ENCODE results near the gene PLA2G4D. TPM values are rescaled to one million over a fixed set of nuclear protein-coding genes. Genes with fewer than 3 reads are reported as not detected.

PLA2G4D gene
- total and polyA plus RNA-seq, 2 donors (not counting 3 experiments of a cell fraction or from before 2014, with no cell fraction given): not detected

GRCh38 chr15:42036112-42036905, 58.1 kb downstream of the PLA2G4D start:
- TF ChIP-seq CTCF (IDR thresholded peaks at IDR 0.05; ENCODE audit: extremely low read depth in 1 of 2, insufficient read depth in 1 of 2, low read depth in 1 of 2, low read length in 2 of 2) (no peak), GATA2 (IDR thresholded peaks at IDR 0.05; ENCODE audit: insufficient read depth, insufficient read length, low read depth, low read length) (no peak), POLR2AphosphoS5 (IDR thresholded peaks at IDR 0.05; ENCODE audit: insufficient read depth, low read depth, low read length) (no peak), JUN (IDR thresholded peaks at IDR 0.05; ENCODE audit: borderline replicate concordance, insufficient read depth, insufficient read length, low read depth) (no peak), EZH2 (IDR thresholded peaks at IDR 0.05; ENCODE audit: borderline replicate concordance, low read depth, low read length, severe bottlenecking) (no peak), MAX (IDR thresholded peaks at IDR 0.05; ENCODE audit: insufficient read depth, insufficient read length) (no peak), MYC (IDR thresholded peaks at IDR 0.05; ENCODE audit: low read depth, low read length) (no peak), FOS (IDR thresholded peaks at IDR 0.05; ENCODE audit: borderline replicate concordance, insufficient read depth, low read length) (no peak), POLR2A (IDR thresholded peaks at IDR 0.05; ENCODE audit: low read depth, low read length) (no peak)
- FAIRE-seq: no peak
- Histone ChIP-seq H4K20me1 (replicated peaks; ENCODE audit: control insufficient read depth, extremely low read depth, insufficient read depth, low read length) (no peaks in the 10 kb centered on the region), H3K27me3 (ENCODE audit: control insufficient read depth in 2 of 2, insufficient read depth in 2 of 2, low read length in 2 of 2) (peaks cover 2 to 7% of the 10 kb centered on the region in 2 experiments), H3K4me3 (replicated peaks in 1 of 3; ENCODE audit: insufficient read depth in 1 of 3, low read depth in 1 of 3, low read length in 3 of 3) (no peak overlapping the region), H3K27ac (ENCODE audit: insufficient read depth, low read depth, low read length) (no peak overlapping the region), H3K9me3 (replicated peaks; ENCODE audit: control insufficient read depth, insufficient read depth, low read length) (no peaks in the 10 kb centered on the region), H3K9ac (replicated peaks; ENCODE audit: extremely low read depth, insufficient read depth, low read length) (no peak overlapping the region), H3K79me2 (ENCODE audit: control insufficient read depth, insufficient read depth, low read length) (no peaks in the 10 kb centered on the region), H2AFZ (ENCODE audit: low read depth, low read length) (no peak overlapping the region), H3K9me1 (replicated peaks; ENCODE audit: control insufficient read depth, extremely low read depth, insufficient read depth, low read length) (no peaks in the 10 kb centered on the region), H3K4me1 (ENCODE audit: control insufficient read depth, extremely low read depth, insufficient read depth, low read length) (peaks cover 2% of the 10 kb centered on the region), H3K4me2 (ENCODE audit: insufficient read depth, low read length) (no peak overlapping the region), H3K36me3 (ENCODE audit: control insufficient read depth in 2 of 2, extremely low read depth in 1 of 2, insufficient read depth in 2 of 2, low read length in 2 of 2) (no peaks in the 10 kb centered on the region)
- dilution Hi-C loops (cut with MboI; ENCODE audit: extremely low pct_ligation_motif_present, low sequenced_read_pairs) (no loop called here), intact Hi-C loops (cut with micrococcal nuclease) (no loop called here)
- no peak for DNase-seq (ENCODE audit: low read depth, low spot score)
- no TSS peak for BruUV-seq (replicated peaks)
- ChIA-PET CTCF (interaction anchor here (2.4 kb wide), 1 partner anchor 48 kb away, joined by 6 read pairs; no protein-coding TSS in a partner anchor), POLR2A (no interaction called here)
